A673 (cell line): ENCODE results near the gene CCDC7. TPM values are rescaled to one million over a fixed set of nuclear protein-coding genes. Genes with fewer than 3 reads are reported as not detected.

Experiments
- BruUV-seq: library from RNA; stranded (reverse); fragments of 400-500 nt; replicated peaks from 2 replicates; lab custom pipeline; 2021; lab: Mats Ljungman, UMichigan
- CTCF ChIA-PET: fragments of 300-600 bp; sonication (Branson Sonifier 250); formaldehyde crosslinking; loops from one replicate; lab custom pipeline; 2022; ENCODE audit warnings: antibody characterized with exemption; lab: Charles Lee
- POLR2A ChIA-PET: fragments of 300-600 bp; sonication (Branson Sonifier 250); formaldehyde crosslinking; loops from one replicate; lab custom pipeline; 2022; ENCODE audit warnings: antibody characterized with exemption; ENCODE audit not compliant: low non-redundant PET; lab: Charles Lee
- DNase-seq: peaks from one replicate; pipeline ENCODE4 v3.0.0-alpha.2; 2015; ENCODE audit warnings: low spot score
- H3K27ac ChIP-seq: fragments of 200-600 bp; sonication (generic); 2 replicates; pipeline ENCODE4 v1.5.1; 2016; ENCODE audit warnings: mixed run types, low read depth, mild to moderate bottlenecking, mixed read lengths, antibody characterized with exemption, low read length; ENCODE audit not compliant: poor library complexity, severe bottlenecking
- H3K27me3 ChIP-seq: fragments of 200-600 bp; sonication (generic); replicated peaks from 2 replicates; pipeline ENCODE4 v1.6.1; 2017; ENCODE audit warnings: mixed run types, low read depth, mild to moderate bottlenecking, mixed read lengths, antibody characterized with exemption, low read length; ENCODE audit not compliant: insufficient read depth, poor library complexity
- H3K36me3 ChIP-seq: fragments of 200-600 bp; sonication (generic); 2 replicates; pipeline ENCODE4 v1.6.1; 2016; ENCODE audit warnings: mixed run types, mild to moderate bottlenecking, mixed read lengths, antibody characterized with exemption, low read length; ENCODE audit not compliant: insufficient read depth, poor library complexity, severe bottlenecking
- H3K4me1 ChIP-seq: fragments of 200-600 bp; sonication (generic); 2 replicates; pipeline ENCODE4 v1.6.1; 2017; ENCODE audit warnings: mixed run types, mild to moderate bottlenecking, mixed read lengths, antibody characterized with exemption, low read length; ENCODE audit not compliant: insufficient read depth, poor library complexity, severe bottlenecking
- H3K4me3 ChIP-seq: fragments of 200-600 bp; sonication (generic); 2 replicates; pipeline ENCODE4 v1.5.1; 2016; ENCODE audit warnings: low read depth, mixed run types, mild to moderate bottlenecking, mixed read lengths, low read length; ENCODE audit not compliant: poor library complexity, severe bottlenecking
- H3K9me3 ChIP-seq: fragments of 200-600 bp; sonication (generic); 2 replicates; pipeline ENCODE4 v1.6.1; 2016; ENCODE audit warnings: mixed run types, low read depth, mild to moderate bottlenecking, mixed read lengths, antibody characterized with exemption, low read length; ENCODE audit not compliant: poor library complexity, severe bottlenecking
- CTCF ChIP-seq: fragments of 300-800, 200-600 bp; sonication (generic); conservative IDR thresholded peaks from 2 replicates; pipeline ENCODE4 v1.5.1; 2017; ENCODE audit warnings: low read depth, mild to moderate bottlenecking, antibody characterized with exemption, low read length, moderate library complexity, mixed read lengths
- EZH2 ChIP-seq: fragments of 200-600 bp; sonication (generic); IDR thresholded peaks from 2 replicates; pipeline ENCODE4 v1.6.1; 2017; ENCODE audit warnings: borderline replicate concordance, low read depth, mild to moderate bottlenecking, mixed read lengths, antibody characterized with exemption, low read length; ENCODE audit not compliant: poor library complexity, severe bottlenecking
- intact Hi-C: fragments of 100-400 bp; cut with micrococcal nuclease; formaldehyde crosslinking; loops from one replicate; pipeline ENCODE4 v1.10.0; 2022; ENCODE audit not compliant: unreplicated experiment
- total RNA-seq: library from RNA; stranded (reverse); gene quantifications from 2 replicates; pipeline ENCODE4 v1.2.3, GENCODE V29; 2021

The CCDC7 gene
- total RNA-seq, 1 experiment from 2014 or later: 16.4 TPM

GRCh38 chr10:32661346-32661745 lies 215.4 kb downstream of the CCDC7 start:
- H3K27ac ChIP-seq: no peak overlapping the region
- no peaks in the 10 kb centered on the region for H3K4me1 ChIP-seq
- no peaks in the 10 kb centered on the region for H3K36me3 ChIP-seq
- intact Hi-C loops: no loop called here
- no TSS peak for BruUV-seq
- H3K4me3 ChIP-seq: no peak overlapping the region
- H3K27me3 ChIP-seq: no peaks in the 10 kb centered on the region
- peaks cover 4% of the 10 kb centered on the region for H3K9me3 ChIP-seq
- DNase-seq: no peak
- ChIA-PET POLR2A (no interaction called here), CTCF (no interaction called here)
- TF ChIP-seq EZH2 (no peak), CTCF (no peak)

DNA sequence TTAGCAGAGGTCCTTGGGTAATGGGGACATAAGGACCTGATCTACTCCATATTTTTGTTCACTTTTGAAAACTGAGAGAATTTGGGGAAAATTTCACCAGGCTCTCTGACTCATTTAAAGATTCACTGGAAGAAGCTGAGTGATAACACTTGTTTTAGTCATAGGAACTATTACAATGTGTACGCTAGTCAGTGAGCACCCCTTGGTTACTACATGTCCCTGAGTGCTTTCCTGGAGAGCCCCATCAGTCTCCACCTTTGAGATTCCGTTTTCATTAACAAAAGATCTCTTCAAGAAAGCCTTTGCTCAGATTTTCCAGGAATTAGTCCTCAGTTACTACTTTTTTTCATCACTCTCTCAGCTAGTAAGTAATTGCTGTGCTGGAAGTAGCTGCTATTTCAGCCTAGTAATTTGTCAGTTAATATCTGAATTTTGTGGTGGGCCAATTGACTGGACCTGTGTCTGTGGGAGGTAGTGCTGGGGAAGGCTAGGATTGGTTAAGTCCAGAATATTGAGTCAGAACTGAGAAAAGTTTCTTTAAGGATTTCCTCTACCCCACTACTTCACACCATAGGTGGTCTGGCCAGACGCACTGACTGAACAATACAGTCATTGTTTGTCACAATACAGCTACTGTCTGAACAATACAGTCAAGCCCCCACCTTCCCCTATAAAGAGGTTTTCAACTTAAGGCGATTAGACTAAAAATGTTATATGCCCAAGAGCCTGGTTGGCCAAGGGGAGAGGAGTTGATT lies 235.0 kb downstream of the CCDC7 start:
- Histone ChIP-seq H3K4me3 (no peak overlapping the region), H3K36me3 (no peaks in the 10 kb centered on the region), H3K9me3 (peaks cover 16% of the 10 kb centered on the region), H3K27me3 (no peaks in the 10 kb centered on the region), H3K27ac (peak overlapping the region; percentile 71), H3K4me1 (peaks cover 5% of the 10 kb centered on the region)
- BruUV-seq: no TSS peak
- ChIA-PET CTCF (no interaction called here), POLR2A (no interaction called here)
- intact Hi-C loops: no loop called here
- peak; percentile 86 for DNase-seq
- no peak for TF ChIP-seq EZH2
- TF ChIP-seq CTCF: no peak

GRCh38 chr10:32684291-32684690 lies 238.4 kb downstream of the CCDC7 start:
- BruUV-seq: no TSS peak
- H3K4me3 ChIP-seq: no peak overlapping the region

More at GRCh38 chr10:32684291-32684690, 238.4 kb downstream of the CCDC7 start:
- Histone ChIP-seq H3K36me3 (no peaks in the 10 kb centered on the region), H3K27ac (no peak overlapping the region), H3K9me3 (peaks cover 8% of the 10 kb centered on the region), H3K27me3 (no peaks in the 10 kb centered on the region), H3K4me1 (peaks cover 5% of the 10 kb centered on the region)
- DNase-seq: no peak
- POLR2A ChIA-PET: interaction anchor here (0.6 kb wide), 1 partner anchor 14 kb away, joined by 3 read pairs; no protein-coding TSS in a partner anchor
- CTCF ChIA-PET: no interaction called here
- TF ChIP-seq CTCF: no peak
- intact Hi-C loops: no loop called here
